GM12873 (cell line): ENCODE measurements around the gene NASP.

Experiments used
- TF ChIP-seq, protein P1 (sequence below): IDR thresholded peaks from 2 replicates; pipeline ENCODE4 v1.5.1; 2012; ENCODE audit warnings: low read depth, mild to moderate bottlenecking, moderate library complexity, low read length, control low read depth; ENCODE audit not compliant: insufficient read depth; ENCODE audit errors: missing control alignments

The NASP gene

DNA sequence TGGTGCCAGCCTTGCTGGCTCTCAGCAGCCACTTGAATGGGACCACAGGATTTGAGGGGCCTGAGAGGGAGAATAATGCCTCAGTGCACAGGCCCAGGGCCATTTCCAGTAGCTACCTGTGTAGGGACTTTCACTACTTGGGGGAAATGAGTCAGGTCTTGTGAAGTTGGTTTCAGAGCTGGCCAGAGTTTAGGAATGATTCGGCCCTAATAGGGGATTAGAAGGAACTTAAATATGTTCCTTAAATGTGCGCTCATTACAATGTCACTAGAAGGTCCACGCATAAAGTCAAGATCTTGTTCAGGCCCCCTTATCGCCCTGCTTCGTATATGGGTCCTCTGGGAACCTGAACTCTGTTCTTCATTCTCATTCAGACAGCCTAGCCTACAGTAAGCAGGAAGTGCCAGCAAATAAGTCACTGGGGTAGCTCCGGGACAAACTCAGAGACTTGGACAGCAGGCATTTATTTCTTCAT is 38.8 kb upstream of the NASP start:
- TF ChIP-seq, protein P1, sequence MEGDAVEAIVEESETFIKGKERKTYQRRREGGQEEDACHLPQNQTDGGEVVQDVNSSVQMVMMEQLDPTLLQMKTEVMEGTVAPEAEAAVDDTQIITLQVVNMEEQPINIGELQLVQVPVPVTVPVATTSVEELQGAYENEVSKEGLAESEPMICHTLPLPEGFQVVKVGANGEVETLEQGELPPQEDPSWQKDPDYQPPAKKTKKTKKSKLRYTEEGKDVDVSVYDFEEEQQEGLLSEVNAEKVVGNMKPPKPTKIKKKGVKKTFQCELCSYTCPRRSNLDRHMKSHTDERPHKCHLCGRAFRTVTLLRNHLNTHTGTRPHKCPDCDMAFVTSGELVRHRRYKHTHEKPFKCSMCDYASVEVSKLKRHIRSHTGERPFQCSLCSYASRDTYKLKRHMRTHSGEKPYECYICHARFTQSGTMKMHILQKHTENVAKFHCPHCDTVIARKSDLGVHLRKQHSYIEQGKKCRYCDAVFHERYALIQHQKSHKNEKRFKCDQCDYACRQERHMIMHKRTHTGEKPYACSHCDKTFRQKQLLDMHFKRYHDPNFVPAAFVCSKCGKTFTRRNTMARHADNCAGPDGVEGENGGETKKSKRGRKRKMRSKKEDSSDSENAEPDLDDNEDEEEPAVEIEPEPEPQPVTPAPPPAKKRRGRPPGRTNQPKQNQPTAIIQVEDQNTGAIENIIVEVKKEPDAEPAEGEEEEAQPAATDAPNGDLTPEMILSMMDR, result no peak

DNA sequence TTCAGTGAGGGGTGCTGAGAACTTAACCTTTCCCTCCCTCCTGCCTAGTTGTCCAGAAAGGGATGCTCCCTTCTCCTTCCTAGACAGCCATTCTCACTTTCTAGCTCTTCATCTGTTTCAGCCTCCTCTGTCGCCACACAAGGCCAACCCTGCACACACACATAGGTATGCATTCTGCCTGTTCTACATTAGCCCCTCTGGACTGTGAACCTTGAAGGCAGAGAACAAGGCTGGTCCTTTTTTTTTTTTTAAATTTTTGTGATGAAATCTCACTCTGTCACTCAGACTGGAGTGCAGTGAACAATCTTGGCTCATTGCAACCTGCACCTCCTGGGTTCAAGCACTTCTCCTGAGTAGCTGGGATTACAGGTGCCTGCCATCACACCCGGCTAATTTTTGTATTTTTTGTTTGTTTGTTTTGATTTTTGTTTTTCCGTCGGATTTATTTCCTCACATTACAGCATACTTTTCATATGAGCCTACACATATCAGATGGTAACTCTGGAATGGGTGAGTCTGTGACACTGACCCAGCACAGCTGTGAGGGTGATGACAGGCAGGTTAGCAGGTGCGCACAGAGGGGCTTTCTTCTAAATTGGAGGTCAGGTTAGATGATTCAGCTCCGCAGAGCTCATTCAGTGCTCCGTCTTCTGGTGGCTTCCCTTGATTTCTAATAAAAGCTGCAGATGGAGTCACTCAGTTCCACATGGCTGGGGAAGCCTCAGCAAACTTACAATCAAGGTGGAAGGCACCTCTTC is 38.1 kb upstream of the NASP start:
- TF ChIP-seq, protein P1, result no peak

DNA sequence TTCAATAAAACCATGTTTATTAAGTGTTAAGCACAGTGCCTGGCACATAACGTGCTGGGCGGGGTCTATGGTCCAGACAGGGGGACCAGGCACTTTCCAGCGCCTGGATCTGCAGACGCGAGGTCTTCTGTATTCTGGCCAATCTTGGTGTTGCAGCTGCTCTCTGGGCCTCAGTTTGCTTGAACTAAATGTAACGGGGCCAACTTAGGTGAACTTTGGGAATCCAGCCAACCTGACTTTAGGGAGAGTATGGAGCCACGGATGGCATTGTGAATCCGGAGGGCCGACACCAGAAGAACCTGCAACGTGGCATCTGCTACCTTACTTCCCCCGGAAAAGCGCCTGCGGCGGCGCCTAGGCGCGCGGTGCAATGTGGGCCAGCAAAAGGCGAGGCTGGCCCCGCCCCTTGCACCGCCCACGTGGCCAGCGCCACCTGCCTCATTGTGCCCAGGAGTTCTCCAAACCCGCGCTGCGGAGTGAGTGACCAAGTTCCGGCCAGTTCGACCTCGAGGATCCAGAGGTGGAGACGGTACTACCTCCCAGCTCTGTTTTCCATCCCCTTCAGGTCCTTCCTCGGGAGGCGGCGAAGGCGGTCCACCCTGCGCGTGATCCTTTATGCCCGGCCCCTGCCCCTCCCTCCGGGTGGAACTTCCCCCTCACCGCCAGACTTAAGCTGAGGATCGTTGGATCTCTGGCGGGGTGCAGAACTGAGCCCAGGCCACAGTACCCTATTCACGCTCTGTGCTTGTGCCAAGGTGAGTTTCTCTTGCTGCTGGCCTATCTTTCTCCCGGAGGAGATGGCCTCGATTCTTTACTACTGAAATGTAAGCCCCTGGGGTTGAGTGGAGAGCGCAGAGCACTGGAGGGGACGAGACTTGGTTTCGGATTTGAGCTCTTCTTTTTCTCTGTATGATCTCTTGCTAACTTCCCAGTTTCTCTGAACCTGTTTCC is 33.2 kb upstream of the NASP start, which contains the start of gene AKR1A1:
TSS of gene AKR1A1 (plus strand) at position 426 of the 951 bp plus-strand sequence. CDS start 10,969 bp downstream, outside the sequence.
- TF ChIP-seq, protein P1, result no peak

DNA sequence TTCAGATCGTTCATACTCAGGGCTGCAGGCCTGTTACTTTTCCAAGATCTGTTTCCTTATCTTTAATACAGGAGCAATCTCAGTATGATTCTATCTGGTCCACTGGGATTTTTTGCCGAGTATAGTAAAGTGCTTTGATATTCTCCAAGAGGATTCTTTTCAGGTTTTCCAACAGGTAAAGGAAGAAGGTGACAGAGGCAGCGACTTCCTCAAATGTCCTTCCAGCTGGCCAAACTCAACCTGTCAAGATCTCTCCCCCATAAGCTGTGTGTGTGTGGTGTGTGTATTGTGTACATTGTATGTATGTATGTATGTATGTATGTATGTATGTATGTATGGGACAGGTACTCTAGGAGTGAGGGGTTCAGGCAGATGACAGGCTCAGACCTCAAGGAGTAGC is 32.2 kb upstream of the NASP start:
- TF ChIP-seq, protein P1, result no peak

DNA sequence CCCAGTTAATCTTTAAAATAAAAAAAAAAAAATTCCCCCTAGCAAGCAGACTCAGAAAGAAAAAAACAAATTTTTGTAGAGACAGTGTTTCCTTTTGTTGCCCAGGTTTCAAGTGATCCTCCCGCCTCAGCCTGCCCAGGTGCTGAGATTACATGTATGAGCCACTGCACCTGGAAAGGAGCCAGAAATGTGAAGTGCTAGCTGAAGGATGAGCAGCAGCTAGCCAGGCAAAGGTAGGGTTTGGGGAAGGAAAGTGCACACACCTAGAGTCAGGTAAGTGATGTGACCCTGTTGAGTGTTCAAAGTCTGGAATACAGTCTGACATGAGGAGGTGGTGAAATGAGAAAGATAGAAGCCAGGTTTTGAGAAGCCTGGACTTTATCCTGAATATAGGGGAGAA is 31.5 kb upstream of the NASP start:
- TF ChIP-seq, protein P1, result no peak

DNA sequence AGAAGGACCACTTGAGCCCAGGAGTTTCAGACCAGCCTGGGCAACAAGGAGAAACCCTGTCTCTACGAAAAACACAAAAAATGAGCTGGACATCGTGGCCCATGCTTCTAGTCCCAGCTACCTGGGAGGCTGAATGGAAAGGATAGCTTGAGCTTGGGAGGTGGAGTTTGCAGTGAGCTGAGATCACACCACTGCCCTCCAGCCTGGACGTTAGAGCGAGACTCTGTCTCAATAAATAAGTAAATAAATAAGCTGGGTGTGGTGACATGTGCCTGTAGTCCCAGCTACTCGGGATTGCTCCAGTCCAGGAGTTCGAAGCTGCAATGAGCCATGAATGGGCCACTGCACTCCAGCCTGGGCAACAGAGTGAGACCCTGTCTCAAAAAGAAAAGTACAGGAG is 29.6 kb upstream of the NASP start:
- TF ChIP-seq, protein P1, result no peak

DNA sequence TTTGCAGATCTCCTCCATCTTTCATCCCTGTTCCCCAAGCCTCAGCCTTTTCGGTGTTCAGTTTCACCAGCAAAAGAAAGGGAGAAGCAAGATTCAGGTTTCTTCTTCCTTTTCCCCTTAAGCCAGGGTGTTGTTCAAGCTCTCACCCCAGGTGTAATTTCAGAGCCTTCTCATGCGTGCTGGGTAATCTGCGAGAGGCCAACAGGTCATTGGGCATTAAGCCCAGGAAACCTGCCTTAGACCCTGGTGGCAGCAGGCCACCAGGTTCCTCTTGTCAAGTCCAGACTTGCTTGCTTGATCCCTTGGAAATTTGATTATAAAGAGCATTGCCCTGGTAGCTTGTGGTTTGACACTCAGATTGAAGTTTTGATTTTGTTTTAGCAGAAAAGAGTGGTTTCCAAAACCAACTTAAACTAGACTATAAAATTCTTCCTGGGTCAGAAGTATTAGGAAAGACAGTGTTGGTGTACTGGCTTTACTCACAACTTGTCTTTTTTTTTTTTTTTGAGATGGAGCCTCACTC is 26.4 kb upstream of the NASP start:
- TF ChIP-seq, protein P1, result no peak
